H9 (cell line): Measurements from ENCODE around the gene TBX3. TPM values are rescaled to one million over a fixed set of nuclear protein-coding genes. Genes with fewer than 3 reads are reported as not detected.

Source experiments
- DNase-seq: peaks from one replicate; pipeline ENCODE4 v3.0.0-alpha.2; 2017
- H2AFZ ChIP-seq: one replicate; pipeline ENCODE4 v1.6.1; 2013; ENCODE audit warnings: mild to moderate bottlenecking, low read length, control low read depth, moderate library complexity
- H2AK5ac ChIP-seq: 2 replicates; pipeline ENCODE4 v1.6.1; 2013; ENCODE audit warnings: low read length, control low read depth, mixed read lengths; ENCODE audit not compliant: insufficient read length
- H2BK120ac ChIP-seq: one replicate; pipeline ENCODE4 v1.6.1; 2013; ENCODE audit warnings: low read depth, mild to moderate bottlenecking, low read length, control low read depth, inconsistent platforms; ENCODE audit not compliant: poor library complexity, severe bottlenecking
- H2BK12ac ChIP-seq: 2 replicates; pipeline ENCODE4 v1.6.1; 2013; ENCODE audit warnings: low read length, control low read depth, mixed read lengths, low read depth; ENCODE audit not compliant: insufficient read length
- H2BK15ac ChIP-seq: 2 replicates; pipeline ENCODE4 v1.6.1; 2013; ENCODE audit warnings: low read depth, low read length, control low read depth
- H2BK20ac ChIP-seq: one replicate; pipeline ENCODE4 v1.6.1; 2013; ENCODE audit warnings: low read depth, mild to moderate bottlenecking, low read length, control low read depth, inconsistent platforms; ENCODE audit not compliant: poor library complexity, severe bottlenecking
- H2BK5ac ChIP-seq: 2 replicates; pipeline ENCODE4 v1.6.1; 2013; ENCODE audit warnings: low read length, control low read depth, mixed read lengths; ENCODE audit not compliant: insufficient read length
- H3K14ac ChIP-seq: 2 replicates; pipeline ENCODE4 v1.6.1; 2013; ENCODE audit warnings: low read length, control low read depth; ENCODE audit not compliant: insufficient read depth
- H3K18ac ChIP-seq: 2 replicates; pipeline ENCODE4 v1.6.1; 2013; ENCODE audit warnings: low read depth, mild to moderate bottlenecking, mixed read lengths, low read length, control low read depth; ENCODE audit not compliant: insufficient read length
- H3K23ac ChIP-seq: 2 replicates; pipeline ENCODE4 v1.6.1; 2013; ENCODE audit warnings: low read length, control low read depth, mixed read lengths, low read depth; ENCODE audit not compliant: insufficient read length
- H3K23me2 ChIP-seq: 2 replicates; pipeline ENCODE4 v1.6.1; 2013; ENCODE audit warnings: low read depth, mild to moderate bottlenecking, mixed read lengths, low read length, control low read depth; ENCODE audit not compliant: insufficient read length, poor library complexity, severe bottlenecking
- H3K27ac ChIP-seq: 2 replicates; pipeline ENCODE4 v1.5.1; 2013; ENCODE audit warnings: low read length, control low read depth, mixed read lengths, low read depth; ENCODE audit not compliant: insufficient read length
- H3K27me3 ChIP-seq: 2 replicates; pipeline ENCODE4 v1.6.1; 2013; ENCODE audit warnings: low read length, control low read depth, inconsistent platforms; ENCODE audit not compliant: insufficient read depth
- H3K4ac ChIP-seq: 2 replicates; pipeline ENCODE4 v1.6.1; 2013; ENCODE audit warnings: low read depth, mild to moderate bottlenecking, control low read depth, inconsistent platforms, low read length, moderate library complexity
- H3K4me1 ChIP-seq: 2 replicates; pipeline ENCODE4 v1.6.1; 2013; ENCODE audit warnings: low read length, control low read depth, inconsistent platforms; ENCODE audit not compliant: insufficient read depth
- H3K4me2 ChIP-seq: 2 replicates; pipeline ENCODE4 v1.6.1; 2013; ENCODE audit warnings: low read length, control low read depth, mixed read lengths; ENCODE audit not compliant: insufficient read length, insufficient read depth
- H3K56ac ChIP-seq: 2 replicates; pipeline ENCODE4 v1.6.1; 2013; ENCODE audit warnings: low read depth, mild to moderate bottlenecking, mixed read lengths, low read length, control low read depth; ENCODE audit not compliant: insufficient read length
- H3K79me1 ChIP-seq: 2 replicates; pipeline ENCODE4 v1.6.1; 2013; ENCODE audit warnings: low read depth, mild to moderate bottlenecking, moderate library complexity, low read length, control low read depth, inconsistent platforms; ENCODE audit not compliant: insufficient read depth, poor library complexity, severe bottlenecking
- H3K79me2 ChIP-seq: 2 replicates; pipeline ENCODE4 v1.6.1; 2013; ENCODE audit warnings: low read length, control low read depth, inconsistent platforms; ENCODE audit not compliant: insufficient read depth
- H3K9ac ChIP-seq: 2 replicates; pipeline ENCODE4 v1.6.1; 2013; ENCODE audit warnings: low read length, control low read depth, mixed read lengths; ENCODE audit not compliant: insufficient read length; ENCODE audit errors: extremely low read depth
- H3K9me3 ChIP-seq: one replicate; pipeline ENCODE4 v1.6.1; 2013; ENCODE audit warnings: low read depth, low read length, inconsistent platforms; ENCODE audit not compliant: control insufficient read depth
- H3T11ph ChIP-seq: one replicate; pipeline ENCODE4 v1.6.1; 2013; ENCODE audit warnings: mild to moderate bottlenecking, low read length, control low read depth, inconsistent platforms
- H4K20me1 ChIP-seq: one replicate; pipeline ENCODE4 v1.6.1; 2013; ENCODE audit not compliant: control insufficient read depth, insufficient read length, insufficient read depth
- H4K5ac ChIP-seq: 2 replicates; pipeline ENCODE4 v1.6.1; 2013; ENCODE audit warnings: low read depth, mild to moderate bottlenecking, mixed read lengths, low read length, control low read depth; ENCODE audit not compliant: insufficient read length
- H4K8ac ChIP-seq: replicated peaks from 2 replicates; pipeline ENCODE4 v1.6.1; 2013; ENCODE audit warnings: low read length, control low read depth, mixed read lengths, low read depth; ENCODE audit not compliant: insufficient read length
- H4K91ac ChIP-seq: 2 replicates; pipeline ENCODE4 v1.6.1; 2013; ENCODE audit warnings: low read depth, mild to moderate bottlenecking, moderate library complexity, mixed read lengths, low read length, control low read depth; ENCODE audit not compliant: insufficient read length
- H3K27ac Mint-ChIP-seq, 3 experiments: 2 replicates in 2 of 3; 3 replicates in 1 of 3; pipeline ENCODE4 v1.8.0; 2020 to 2021; ENCODE audit warnings: mixed read lengths in 3 of 3, mild to moderate bottlenecking in 1 of 3, moderate library complexity in 1 of 3
- H3K27me3 Mint-ChIP-seq: 2 replicates; pipeline ENCODE4 v1.8.0; 2021; ENCODE audit warnings: low read depth, mild to moderate bottlenecking, moderate library complexity, mixed read lengths
- H3K36me3 Mint-ChIP-seq, 3 experiments: 2 replicates in 2 of 3; 3 replicates in 1 of 3; pipeline ENCODE4 v1.8.0; 2020 to 2021; ENCODE audit warnings: low read depth in 3 of 3, mixed read lengths in 3 of 3; ENCODE audit not compliant: insufficient read depth in 1 of 3
- H3K4me1 Mint-ChIP-seq, 2 experiments: 2 replicates each; pipeline ENCODE4 v1.8.0; 2020; ENCODE audit warnings: mixed read lengths in 2 of 2
- H3K4me3 Mint-ChIP-seq, 2 experiments: 2 replicates in 1 of 2; 3 replicates in 1 of 2; pipeline ENCODE4 v1.8.0; 2020 to 2021; ENCODE audit warnings: mild to moderate bottlenecking in 2 of 2, mixed read lengths in 2 of 2, moderate library complexity in 1 of 2
- H3K9me3 Mint-ChIP-seq, 2 experiments: 2 replicates in 1 of 2; 3 replicates in 1 of 2; pipeline ENCODE4 v1.8.0; 2020; ENCODE audit warnings: mild to moderate bottlenecking in 2 of 2, mixed read lengths in 2 of 2, moderate library complexity in 1 of 2
- WGBS: extraction: QIAGEN DNeasy Blood & Tissue Kit; methylation state at CpG from one replicate; pipeline ENCODE4 v1.1.7; 2013; ENCODE audit warnings: missing lambda C conversion rate, low lambda C conversion rate, mixed read lengths; ENCODE audit not compliant: insufficient read length; ENCODE audit errors: extremely low coverage; 5-methylcytosine and 5-hydroxymethylcytosine counted together
- total RNA-seq: library from RNA; stranded (reverse); gene quantifications from 2 replicates; pipeline ENCODE4 v1.2.1, GENCODE V29; 2021
- TF ChIP-seq, protein P1 (sequence below): fragments of 200-600 bp; sonication (generic); conservative IDR thresholded peaks from 3 replicates; pipeline ENCODE4 v1.8.0; 2021; ENCODE audit warnings: antibody characterized with exemption, mild to moderate bottlenecking

TBX3 gene
- total RNA-seq, 1 experiment from 2014 or later, result 0.04 TPM

DNA sequence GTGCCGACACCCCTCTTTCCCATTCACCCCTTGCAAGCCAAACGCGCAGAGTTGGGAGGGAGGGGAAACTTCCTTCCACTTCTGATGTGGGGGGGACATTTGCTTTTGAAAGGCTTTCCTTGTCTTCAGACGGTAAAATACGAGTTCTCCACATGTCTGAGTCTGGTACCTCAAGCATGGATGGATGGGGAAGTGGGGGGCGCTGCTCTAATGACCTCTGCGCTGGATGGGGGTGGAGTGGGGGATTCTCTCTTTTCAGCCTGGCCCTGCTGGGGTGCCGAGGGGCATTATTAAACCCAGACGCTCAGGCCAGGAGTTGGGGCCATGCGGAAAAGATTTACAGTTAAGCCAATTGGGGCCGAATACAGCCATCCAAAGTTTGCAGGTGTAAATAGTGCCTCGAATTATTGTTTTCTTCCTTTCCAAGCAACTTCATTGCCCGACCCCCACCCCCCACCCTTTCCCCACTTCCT is 9.1 kb upstream of the TBX3 start:
- DNase-seq, result no peak
- peak overlapping the region in 1 of 2 experiments; percentile 47; a peak in 1 of 5 replicates for H3K4me3 Mint-ChIP-seq
- Histone ChIP-seq H2BK120ac (no peak overlapping the region), H2AK5ac (no peak overlapping the region), H4K8ac (no peak overlapping the region), H3K79me1 (no peaks in the 10 kb centered on the region), H3K18ac (no peak overlapping the region), H3K4me1 (no peaks in the 10 kb centered on the region; the same call in 1 of the 2 replicates), H3T11ph (no peak overlapping the region), H3K27me3 (peaks cover 98% of the 10 kb centered on the region), H3K9me3 (no peaks in the 10 kb centered on the region), H3K79me2 (no peaks in the 10 kb centered on the region), H2BK12ac (no peak overlapping the region), H2BK20ac (no peak overlapping the region), H4K5ac (no peak overlapping the region), H2BK15ac (no peak overlapping the region), H3K4ac (no peak overlapping the region), H3K23me2 (no peaks in the 10 kb centered on the region), H3K56ac (no peak overlapping the region), H2AFZ (no peak overlapping the region), H3K23ac (no peak overlapping the region), H3K14ac (no peak overlapping the region), H3K4me2 (peak overlapping the region; percentile 3), H4K91ac (no peak overlapping the region), H4K20me1 (peaks cover 2% of the 10 kb centered on the region), H3K9ac (no peak overlapping the region), H3K27ac (no peak overlapping the region), H2BK5ac (no peak overlapping the region)
- H3K4me1 Mint-ChIP-seq, result peaks cover 22 to 52% of the 10 kb centered on the region in 2 experiments
- peaks cover 4 to 37% of the 10 kb centered on the region in 2 experiments; a peak in 3 of 5 replicates for H3K9me3 Mint-ChIP-seq
- no peak overlapping the region for H3K27ac Mint-ChIP-seq
- TF ChIP-seq, protein P1, sequence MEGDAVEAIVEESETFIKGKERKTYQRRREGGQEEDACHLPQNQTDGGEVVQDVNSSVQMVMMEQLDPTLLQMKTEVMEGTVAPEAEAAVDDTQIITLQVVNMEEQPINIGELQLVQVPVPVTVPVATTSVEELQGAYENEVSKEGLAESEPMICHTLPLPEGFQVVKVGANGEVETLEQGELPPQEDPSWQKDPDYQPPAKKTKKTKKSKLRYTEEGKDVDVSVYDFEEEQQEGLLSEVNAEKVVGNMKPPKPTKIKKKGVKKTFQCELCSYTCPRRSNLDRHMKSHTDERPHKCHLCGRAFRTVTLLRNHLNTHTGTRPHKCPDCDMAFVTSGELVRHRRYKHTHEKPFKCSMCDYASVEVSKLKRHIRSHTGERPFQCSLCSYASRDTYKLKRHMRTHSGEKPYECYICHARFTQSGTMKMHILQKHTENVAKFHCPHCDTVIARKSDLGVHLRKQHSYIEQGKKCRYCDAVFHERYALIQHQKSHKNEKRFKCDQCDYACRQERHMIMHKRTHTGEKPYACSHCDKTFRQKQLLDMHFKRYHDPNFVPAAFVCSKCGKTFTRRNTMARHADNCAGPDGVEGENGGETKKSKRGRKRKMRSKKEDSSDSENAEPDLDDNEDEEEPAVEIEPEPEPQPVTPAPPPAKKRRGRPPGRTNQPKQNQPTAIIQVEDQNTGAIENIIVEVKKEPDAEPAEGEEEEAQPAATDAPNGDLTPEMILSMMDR, result no peak
- no CpG with 5 or more reads among the region's 13 CpGs for WGBS
- peaks cover 100% of the 10 kb centered on the region for H3K27me3 Mint-ChIP-seq
- H3K36me3 Mint-ChIP-seq, result no peaks in the 10 kb centered on the region
